Pancreas (tissue), 10 donors: Measurements from ENCODE around the gene SLC44A4. TPM values are rescaled to one million over a fixed set of nuclear protein-coding genes. Genes with fewer than 3 reads are reported as not detected.

Source experiments
- ATAC-seq, 4 donors: fragments of 200-7000 bp; cut with Tn5 transposase; one replicate each; pipeline versions ENCODE4 v1.8.0 to v1.9.1; 2020; ENCODE audit warnings: mild to moderate bottlenecking in 4 of 4, moderate library complexity in 4 of 4
- DNase-seq, 6 donors: peaks; one replicate each; pipeline ENCODE4 v3.0.0-alpha.2; 2020
- FAIRE-seq: peaks from 2 replicates; lab custom pipeline; 2012; peaks lifted over from hg19 to GRCh38; lab: Jason Lieb, UNC
- H3K27ac ChIP-seq, 4 donors: fragments of 200-600 bp; sonication (generic); 1 replicate in 3 of 4; 2 replicates in 1 of 4; pipeline versions ENCODE4 v1.5.0 to v1.8.0; 2020
- H3K27me3 ChIP-seq, 4 donors: fragments of 200-600 bp; one replicate each; pipeline ENCODE4 v1.8.0; 2021
- H3K36me3 ChIP-seq, 3 donors: fragments of 200-600 bp; sonication (generic) in 1 of 3; one replicate each; pipeline versions ENCODE4 v1.5.0 to v1.8.0; 2020 to 2021
- H3K4me1 ChIP-seq, 3 donors: fragments of 200-600 bp; one replicate each; pipeline ENCODE4 v1.8.0; 2021
- H3K4me3 ChIP-seq, 4 donors: fragments of 200-600 bp; sonication (generic) in 2 of 4; one replicate each; pipeline versions ENCODE4 v1.5.0 to v1.8.0; 2020 to 2021
- H3K9me3 ChIP-seq, 4 donors: fragments of 200-600 bp; one replicate each; pipeline ENCODE4 v1.8.0; 2021
- WGBS, 2 donors: extraction: QIAGEN DNeasy Blood & Tissue Kit; methylation state at CpG; one replicate each; pipeline ENCODE4 v1.1.7; 2013; 5-methylcytosine and 5-hydroxymethylcytosine counted together
- intact Hi-C, 3 donors: fragments of 100-400 bp; cut with DNase I; formaldehyde crosslinking; loops; one replicate each; pipeline versions ENCODE4 v1.11.1 to v1.14.2; 2022
- polyA plus RNA-seq, 2 donors: library from polyadenylated mRNA; stranded (reverse); fragments of 200-250 nt; gene quantifications; one replicate each; pipeline ENCODE4 v1.2.3, GENCODE V29; 2013
- total RNA-seq, 6 donors: library from RNA; stranded (reverse); fragmentation: NEBNext Ultra II Directional in 4 of 6; extraction: Animal tissue kit (Norgen Biotek cat#: 25700) in 4 of 6; gene quantifications; one replicate each; pipeline versions ENCODE4 v1.2.1 to v1.2.4, GENCODE V29; 2021 to 2023
- TF ChIP-seq, protein P1 (sequence below), 4 donors: fragments of 200-600 bp; sonication (generic) in 3 of 4; IDR thresholded peaks; one replicate each; pipeline versions ENCODE4 v1.5.0 to v1.8.0; 2021; ENCODE audit warnings: antibody characterized with exemption in 4 of 4
- donor health status: healthy with polysubstance abuse.
- donor health status: DM: no; HTN: no; CAD: no; lungs with moderate emphysema.
- donor health status: DM: no; HTN: no; CAD: no.
- donor health status: control.
- donor health status: control.
- donor health status: Bipolar disorder and iron deficiency.
- donor health status: DM: yes; HTN: yes; CAD: no.
- donor health status: DM: no; HTN: no; CAD: no.
- donor health status: DM: no; HTN: no; CAD: no.
- donor health status: DM: yes; HTN: yes; CAD: no.

The SLC44A4 gene
- total RNA-seq: 10 to 100 TPM in 5 of 6 donors, 1 to 10 TPM in 1; 4.6 to 57.3 (median 13.7) TPM
- polyA plus RNA-seq: 1 to 10 TPM; 6.5 to 9.0 TPM

GRCh38 chr6:31878726-31879125 is at the start of gene SLC44A4:
TSS of gene SLC44A4 (minus strand) at chr6:31878997. CDS start at chr6:31878980, 17 bp downstream.
- no peaks in the 10 kb centered on the region for H3K9me3 ChIP-seq
- H3K4me1 ChIP-seq: peaks cover 0 to 19% (median 6%) of the 10 kb centered on the region in 3 donors
- TF ChIP-seq, protein P1, sequence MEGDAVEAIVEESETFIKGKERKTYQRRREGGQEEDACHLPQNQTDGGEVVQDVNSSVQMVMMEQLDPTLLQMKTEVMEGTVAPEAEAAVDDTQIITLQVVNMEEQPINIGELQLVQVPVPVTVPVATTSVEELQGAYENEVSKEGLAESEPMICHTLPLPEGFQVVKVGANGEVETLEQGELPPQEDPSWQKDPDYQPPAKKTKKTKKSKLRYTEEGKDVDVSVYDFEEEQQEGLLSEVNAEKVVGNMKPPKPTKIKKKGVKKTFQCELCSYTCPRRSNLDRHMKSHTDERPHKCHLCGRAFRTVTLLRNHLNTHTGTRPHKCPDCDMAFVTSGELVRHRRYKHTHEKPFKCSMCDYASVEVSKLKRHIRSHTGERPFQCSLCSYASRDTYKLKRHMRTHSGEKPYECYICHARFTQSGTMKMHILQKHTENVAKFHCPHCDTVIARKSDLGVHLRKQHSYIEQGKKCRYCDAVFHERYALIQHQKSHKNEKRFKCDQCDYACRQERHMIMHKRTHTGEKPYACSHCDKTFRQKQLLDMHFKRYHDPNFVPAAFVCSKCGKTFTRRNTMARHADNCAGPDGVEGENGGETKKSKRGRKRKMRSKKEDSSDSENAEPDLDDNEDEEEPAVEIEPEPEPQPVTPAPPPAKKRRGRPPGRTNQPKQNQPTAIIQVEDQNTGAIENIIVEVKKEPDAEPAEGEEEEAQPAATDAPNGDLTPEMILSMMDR (IDR thresholded peaks at IDR 0.05): no peak
- H3K36me3 ChIP-seq: peaks cover 0 to 21% (median 11%) of the 10 kb centered on the region in 3 donors
- ATAC-seq (peak; percentile 54 to 70 (median 64)), FAIRE-seq (no peak), DNase-seq (peak in 2 of 6 donors; percentile 37 to 49)
- H3K27me3 ChIP-seq: no peaks in the 10 kb centered on the region
- intact Hi-C loops: no loop called here
- peak within 1 kb of the TSS; percentile 11 to 78 (median 45) for H3K27ac ChIP-seq
- 52 to 57% methylated on average over 18 of the region's 18 CpGs for WGBS, 2 donors
- H3K4me3 ChIP-seq: peak within 1 kb of the TSS in 3 of 4 donors; percentile 20 to 36 (median 26)

- Histone ChIP-seq H3K27ac (no peak overlapping the region), H3K36me3 (no peaks in the 10 kb centered on the region), H3K9me3 (no peaks in the 10 kb centered on the region), H3K27me3 (no peaks in the 10 kb centered on the region), H3K4me1 (no peaks in the 10 kb centered on the region), H3K4me3 (no peak overlapping the region)
- ATAC-seq (no peak), FAIRE-seq (no peak), DNase-seq (no peak)
- intact Hi-C loops: no loop called here
- 71 to 74% methylated on average over 9 of the region's 9 CpGs for WGBS, 2 donors
- TF ChIP-seq, protein P1 (IDR thresholded peaks at IDR 0.05): no peak
Observed at GRCh38 chr6:31928672-31928939, 49.8 kb upstream of the SLC44A4 start.

DNA sequence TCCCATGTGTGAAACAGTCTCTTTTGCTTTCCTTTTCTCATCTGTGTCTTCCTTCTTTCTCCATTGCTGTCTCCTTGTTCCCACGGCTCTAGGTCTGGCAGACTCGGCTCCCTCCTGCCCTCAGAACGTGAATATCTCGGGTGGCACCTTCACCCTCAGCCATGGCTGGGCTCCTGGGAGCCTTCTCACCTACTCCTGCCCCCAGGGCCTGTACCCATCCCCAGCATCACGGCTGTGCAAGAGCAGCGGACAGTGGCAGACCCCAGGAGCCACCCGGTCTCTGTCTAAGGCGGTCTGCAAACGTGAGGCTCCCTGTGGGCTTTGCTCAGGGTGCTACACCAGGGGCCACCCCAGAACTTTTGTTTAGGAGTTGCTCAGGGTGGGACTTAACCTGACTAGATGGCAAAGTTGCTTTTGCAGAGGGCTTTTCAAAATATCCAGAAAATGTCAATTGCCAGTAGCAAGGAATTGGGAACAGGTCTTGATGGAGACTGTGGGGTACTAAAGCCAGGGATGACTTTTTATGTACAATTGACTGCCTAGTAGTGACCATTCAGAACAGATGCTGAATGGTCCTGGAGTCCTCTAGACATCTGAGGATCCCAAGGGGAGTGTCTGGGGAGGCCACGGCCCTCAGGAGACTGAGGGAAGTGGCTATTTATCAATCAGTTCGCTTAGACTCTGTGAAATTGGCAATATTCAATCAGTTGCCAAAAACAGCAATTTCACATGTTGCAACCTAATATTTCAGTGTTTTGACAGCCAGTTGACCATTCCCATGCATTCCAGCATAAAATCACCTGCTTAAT is 49.3 kb upstream of the SLC44A4 start:
- no peak for FAIRE-seq
- no peak overlapping the region for H3K4me3 ChIP-seq
- H3K27me3 ChIP-seq: no peaks in the 10 kb centered on the region
- H3K36me3 ChIP-seq: no peaks in the 10 kb centered on the region
- 59 to 69% methylated on average over 11 of the region's 11 CpGs for WGBS, 2 donors
- ATAC-seq: peak in 1 of 4 donors; percentile 20
- H3K27ac ChIP-seq: no peak overlapping the region
- H3K4me1 ChIP-seq: no peaks in the 10 kb centered on the region
- no peaks in the 10 kb centered on the region for H3K9me3 ChIP-seq
- TF ChIP-seq, protein P1 (IDR thresholded peaks at IDR 0.05): no peak
- no peak for DNase-seq
- intact Hi-C loops: no loop called here

DNA sequence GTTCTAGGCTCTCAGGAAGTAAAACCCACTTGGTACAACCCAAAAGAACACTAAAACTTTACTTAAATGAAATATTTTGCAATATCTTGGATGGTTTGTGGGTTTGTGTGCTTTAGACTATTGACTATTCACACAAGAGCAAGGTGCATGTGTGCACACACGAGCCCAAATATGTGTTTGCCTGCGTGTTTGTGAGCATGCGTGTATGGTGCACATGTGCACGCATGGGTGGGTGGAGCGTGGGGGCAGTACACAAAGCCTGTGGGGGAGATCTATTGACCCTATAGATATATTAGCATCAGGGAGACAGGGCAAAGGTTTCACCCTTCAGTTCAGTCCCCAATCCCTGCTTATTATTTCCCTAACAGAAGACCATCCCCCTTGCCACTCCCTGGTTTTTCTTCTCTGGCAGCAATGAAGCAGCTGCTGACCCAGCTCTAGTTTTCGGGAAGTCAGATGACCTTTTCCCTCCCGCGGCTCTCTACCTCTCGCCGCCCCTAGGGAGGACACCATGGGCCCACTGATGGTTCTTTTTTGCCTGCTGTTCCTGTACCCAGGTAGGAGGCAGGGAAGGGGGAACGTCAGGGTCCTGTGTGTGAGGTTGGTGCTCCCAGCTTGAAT is 48.6 kb upstream of the SLC44A4 start, which contains the start of gene C2:
C2 (plus strand) TSS at position 476 of the 621 bp plus-strand sequence; CDS start at position 512, 36 bp downstream.
- no peaks in the 10 kb centered on the region for H3K9me3 ChIP-seq
- FAIRE-seq: no peak
- no peaks in the 10 kb centered on the region for H3K27me3 ChIP-seq
- ATAC-seq: peak in 2 of 4 donors; percentile 28 to 45
- no peaks in the 10 kb centered on the region for H3K4me1 ChIP-seq
- H3K36me3 ChIP-seq: no peaks in the 10 kb centered on the region
- intact Hi-C loops: no loop called here
- 51 to 62% methylated on average over 11 of the region's 11 CpGs for WGBS, 2 donors
- H3K4me3 ChIP-seq: no peak within 1 kb of the TSS
- no peak for DNase-seq
- H3K27ac ChIP-seq: no peak within 1 kb of the TSS
- TF ChIP-seq, protein P1 (IDR thresholded peaks at IDR 0.05): no peak
